HG02623 (cell line): ENCODE data around the gene TTC1.
"Not testable (repeated sequence)": the region's sequence is repeated elsewhere in the genome, so short reads cannot be mapped to it uniquely, and the experiment has no call there.

Experiments used
- ATAC-seq: cut with Tn5 transposase; IDR thresholded peaks from one replicate; pipeline ENCODE4 v1.9.1; 2021; ENCODE audit warnings: moderate library complexity; ENCODE audit not compliant: unreplicated experiment

The TTC1 gene

GRCh38 chr5:160039810-160040470, 31.0 kb downstream of the TTC1 start:
- no peak for ATAC-seq

GRCh38 chr5:160040471-160040835, 31.5 kb downstream of the TTC1 start:
- no peak for ATAC-seq

GRCh38 chr5:160042671-160043070, 33.7 kb downstream of the TTC1 start:
- ATAC-seq, result no peak

GRCh38 chr5:160044391-160044804, 35.5 kb downstream of the TTC1 start:
- no peak for ATAC-seq

- ATAC-seq, result no peak
Observed at GRCh38 chr5:160044967-160045366, 36.0 kb downstream of the TTC1 start.

GRCh38 chr5:160047423-160047822, 38.5 kb downstream of the TTC1 start:
- ATAC-seq, result no peak

GRCh38 chr5:160048131-160048530, 39.2 kb downstream of the TTC1 start:
- no peak for ATAC-seq

GRCh38 chr5:160049099-160049498, 40.2 kb downstream of the TTC1 start:
- ATAC-seq, result no peak

- no peak for ATAC-seq
Observed at GRCh38 chr5:160054047-160054446, 45.1 kb downstream of the TTC1 start.

- no peak for ATAC-seq
Observed at GRCh38 chr5:160054831-160055230, 45.9 kb downstream of the TTC1 start.

GRCh38 chr5:160057256-160057655, 48.3 kb downstream of the TTC1 start:
- no peak for ATAC-seq

GRCh38 chr5:160060001-160060400, 51.1 kb downstream of the TTC1 start:
- no peak for ATAC-seq

GRCh38 chr5:160061770-160062169, 52.8 kb downstream of the TTC1 start:
- ATAC-seq, result no peak

GRCh38 chr5:160064417-160064810, 55.5 kb downstream of the TTC1 start:
- no peak for ATAC-seq

GRCh38 chr5:160064995-160065614, 56.2 kb downstream of the TTC1 start:
- no peak for ATAC-seq

- ATAC-seq, result not testable (repeated sequence)
Observed at GRCh38 chr5:160069120-160069519, 60.2 kb downstream of the TTC1 start.

GRCh38 chr5:160071516-160071915, 62.6 kb downstream of the TTC1 start:
- no peak for ATAC-seq

- ATAC-seq, result no peak
Observed at GRCh38 chr5:160071916-160072315, 63.0 kb downstream of the TTC1 start.

GRCh38 chr5:160075073-160075472, 66.1 kb downstream of the TTC1 start:
- ATAC-seq, result no peak

- ATAC-seq, result no peak
Observed at GRCh38 chr5:160076997-160077396, 68.1 kb downstream of the TTC1 start.

- ATAC-seq, result no peak
Observed at GRCh38 chr5:160079753-160080152, 70.8 kb downstream of the TTC1 start.

GRCh38 chr5:160081495-160081894, 72.6 kb downstream of the TTC1 start:
- ATAC-seq, result no peak
